Testis (tissue), 2 donors: ENCODE results near the gene ZNF549.

ENCODE experiments used
- POLR2A ChIP-seq: fragments of 450-650 bp; IDR thresholded peaks from one replicate; pipeline ENCODE4 v1.6.1; 2017; ENCODE audit warnings: antibody characterized with exemption, mild to moderate bottlenecking, moderate library complexity
- TF ChIP-seq, protein P1 (sequence below), 3 experiments: fragments of 450-650 bp in 2 of 3; fragments of 200-600 bp in 1 of 3; sonication (generic) in 1 of 3; IDR thresholded peaks; one replicate each; pipeline ENCODE4 v1.5.1; 2016 to 2019; ENCODE audit warnings: antibody characterized with exemption in 3 of 3, mild to moderate bottlenecking in 2 of 3, moderate library complexity in 1 of 3

DNA sequence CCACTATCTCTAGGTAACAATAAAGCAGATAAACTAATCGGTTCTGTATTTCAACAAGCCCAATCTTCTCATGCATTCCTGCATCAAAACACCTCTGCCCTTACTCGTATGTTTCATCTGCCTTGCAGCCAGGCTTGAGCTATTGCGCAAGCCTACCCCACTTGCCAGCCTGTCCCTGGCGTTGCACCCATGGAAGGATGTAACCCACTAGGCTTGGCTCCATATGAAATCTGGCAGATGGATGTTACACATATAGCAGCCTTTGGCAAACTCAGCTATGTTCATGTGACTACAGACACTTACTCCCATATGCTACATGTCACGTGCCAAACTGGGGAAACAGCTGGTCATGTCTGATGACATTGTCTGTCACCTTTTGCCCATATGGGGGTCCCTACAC is 11.9 kb upstream of the ZNF549 start:
- TF ChIP-seq, protein P1, sequence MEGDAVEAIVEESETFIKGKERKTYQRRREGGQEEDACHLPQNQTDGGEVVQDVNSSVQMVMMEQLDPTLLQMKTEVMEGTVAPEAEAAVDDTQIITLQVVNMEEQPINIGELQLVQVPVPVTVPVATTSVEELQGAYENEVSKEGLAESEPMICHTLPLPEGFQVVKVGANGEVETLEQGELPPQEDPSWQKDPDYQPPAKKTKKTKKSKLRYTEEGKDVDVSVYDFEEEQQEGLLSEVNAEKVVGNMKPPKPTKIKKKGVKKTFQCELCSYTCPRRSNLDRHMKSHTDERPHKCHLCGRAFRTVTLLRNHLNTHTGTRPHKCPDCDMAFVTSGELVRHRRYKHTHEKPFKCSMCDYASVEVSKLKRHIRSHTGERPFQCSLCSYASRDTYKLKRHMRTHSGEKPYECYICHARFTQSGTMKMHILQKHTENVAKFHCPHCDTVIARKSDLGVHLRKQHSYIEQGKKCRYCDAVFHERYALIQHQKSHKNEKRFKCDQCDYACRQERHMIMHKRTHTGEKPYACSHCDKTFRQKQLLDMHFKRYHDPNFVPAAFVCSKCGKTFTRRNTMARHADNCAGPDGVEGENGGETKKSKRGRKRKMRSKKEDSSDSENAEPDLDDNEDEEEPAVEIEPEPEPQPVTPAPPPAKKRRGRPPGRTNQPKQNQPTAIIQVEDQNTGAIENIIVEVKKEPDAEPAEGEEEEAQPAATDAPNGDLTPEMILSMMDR (IDR thresholded peaks at IDR 0.05), result no peak
- TF ChIP-seq POLR2A, result no peak
